ELR (cell line): ENCODE data around the gene SRGAP3.

Experiments used
- DNase-seq: peaks from one replicate; pipeline ENCODE4 v3.0.0-alpha.2; 2015; ENCODE audit warnings: low read depth

SRGAP3 gene

GRCh38 chr3:9251055-9251786, 1.8 kb upstream of the SRGAP3 start:
- no peak for DNase-seq

GRCh38 chr3:9250236-9250635, 790 bp upstream of the SRGAP3 start:
- DNase-seq, result no peak

GRCh38 chr3:9248522-9249271, 749 bp downstream of the SRGAP3 start:
- DNase-seq, result peak; percentile 23

GRCh38 chr3:9247941-9248521, 1.4 kb downstream of the SRGAP3 start:
- DNase-seq, result no peak

GRCh38 chr3:9247361-9247940, 2.0 kb downstream of the SRGAP3 start:
- DNase-seq, result no peak

GRCh38 chr3:9246189-9246588, 3.3 kb downstream of the SRGAP3 start:
- no peak for DNase-seq

- no peak for DNase-seq
These were observed 4.8 kb downstream of the SRGAP3 start for GRCh38 chr3:9244495-9245183.

- no peak for DNase-seq
These were observed 7.5 kb downstream of the SRGAP3 start for GRCh38 chr3:9241956-9242355.

GRCh38 chr3:9239680-9240079, 9.8 kb downstream of the SRGAP3 start:
- DNase-seq, result no peak

GRCh38 chr3:9238721-9239295, 10.6 kb downstream of the SRGAP3 start:
- no peak for DNase-seq

- no peak for DNase-seq
These were observed 11.2 kb downstream of the SRGAP3 start for GRCh38 chr3:9238276-9238675.

- no peak for DNase-seq
These were observed 15.4 kb downstream of the SRGAP3 start for GRCh38 chr3:9233814-9234600.

GRCh38 chr3:9233101-9233500, 16.3 kb downstream of the SRGAP3 start:
- DNase-seq, result no peak

GRCh38 chr3:9231937-9232336, 17.5 kb downstream of the SRGAP3 start:
- DNase-seq, result no peak

GRCh38 chr3:9231471-9231870, 18.0 kb downstream of the SRGAP3 start:
- no peak for DNase-seq

GRCh38 chr3:9231006-9231405, 18.4 kb downstream of the SRGAP3 start:
- no peak for DNase-seq

- no peak for DNase-seq
These were observed 18.9 kb downstream of the SRGAP3 start for GRCh38 chr3:9230596-9230995.

GRCh38 chr3:9229879-9230278, 19.6 kb downstream of the SRGAP3 start:
- DNase-seq, result no peak

- DNase-seq, result no peak
These were observed 20.1 kb downstream of the SRGAP3 start for GRCh38 chr3:9229325-9229724.

- no peak for DNase-seq
These were observed 23.1 kb downstream of the SRGAP3 start for GRCh38 chr3:9226326-9226725.

GRCh38 chr3:9225268-9225667, 24.2 kb downstream of the SRGAP3 start:
- DNase-seq, result no peak
